HG03521 (cell line): ENCODE results near the gene STIP1.

ENCODE experiments used
- ATAC-seq: cut with Tn5 transposase; IDR thresholded peaks from one replicate; pipeline ENCODE4 v1.9.1; 2021; ENCODE audit warnings: mild to moderate bottlenecking, moderate library complexity; ENCODE audit not compliant: unreplicated experiment

STIP1 gene

DNA sequence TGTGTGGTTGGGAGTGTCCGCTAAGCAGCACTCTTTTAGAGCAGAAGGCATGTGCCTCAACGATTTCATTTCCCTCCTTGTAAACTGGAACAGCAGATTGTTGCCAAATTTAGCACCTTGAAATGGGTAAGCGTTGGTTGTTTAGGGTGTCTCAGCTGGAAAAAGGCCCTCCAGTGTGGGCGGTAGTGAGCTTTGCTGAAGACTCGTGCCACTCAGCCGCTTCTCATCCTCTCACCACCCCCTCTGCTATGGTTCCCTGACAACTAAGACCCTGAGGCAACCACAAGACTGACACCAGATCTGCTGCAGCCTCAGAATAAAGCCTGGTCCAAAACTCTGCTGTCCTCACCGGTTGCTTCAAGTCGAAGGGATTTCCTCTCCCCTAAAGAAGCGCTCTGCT lies 10.7 kb downstream of the STIP1 start:
- no peak for ATAC-seq

DNA sequence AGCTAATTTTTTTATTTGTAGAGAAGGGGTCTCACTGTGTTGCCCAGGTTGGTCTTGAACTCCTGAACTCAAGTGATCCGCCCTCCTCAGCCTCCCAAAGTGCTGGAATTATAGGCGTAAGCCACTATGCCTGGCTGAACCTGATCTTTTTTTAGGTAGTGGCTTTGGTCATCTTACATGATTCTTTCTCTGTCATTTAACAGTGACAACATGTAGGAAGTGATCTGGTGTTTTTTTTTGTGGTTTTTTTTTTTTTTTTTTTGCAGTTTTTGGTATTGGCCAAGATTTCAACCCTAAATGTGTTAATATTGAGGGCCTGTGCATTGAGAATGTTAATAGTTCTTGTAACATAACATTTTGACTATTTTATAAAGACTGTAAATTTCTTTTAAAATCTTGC lies 12.5 kb downstream of the STIP1 start:
- ATAC-seq = no peak

DNA sequence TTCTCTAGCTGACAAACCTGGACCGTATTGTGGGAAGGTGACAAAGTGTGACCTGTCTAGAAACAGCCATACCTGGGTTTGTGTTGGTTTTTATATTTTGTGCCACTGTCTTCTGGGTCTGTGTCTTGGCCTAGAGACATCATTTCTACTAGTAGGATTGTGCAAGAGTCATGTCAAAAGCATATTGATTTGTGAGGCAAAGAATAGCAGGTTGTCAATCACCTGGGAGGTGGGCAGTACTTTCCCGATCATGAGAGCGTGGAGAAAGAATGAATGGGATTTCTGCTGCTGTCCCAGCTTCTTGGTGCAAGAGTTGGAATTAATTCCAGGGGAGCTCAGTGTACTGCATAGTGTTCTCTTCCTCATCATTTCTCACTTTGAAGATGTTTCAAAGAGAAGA lies 15.6 kb downstream of the STIP1 start:
- no peak for ATAC-seq

DNA sequence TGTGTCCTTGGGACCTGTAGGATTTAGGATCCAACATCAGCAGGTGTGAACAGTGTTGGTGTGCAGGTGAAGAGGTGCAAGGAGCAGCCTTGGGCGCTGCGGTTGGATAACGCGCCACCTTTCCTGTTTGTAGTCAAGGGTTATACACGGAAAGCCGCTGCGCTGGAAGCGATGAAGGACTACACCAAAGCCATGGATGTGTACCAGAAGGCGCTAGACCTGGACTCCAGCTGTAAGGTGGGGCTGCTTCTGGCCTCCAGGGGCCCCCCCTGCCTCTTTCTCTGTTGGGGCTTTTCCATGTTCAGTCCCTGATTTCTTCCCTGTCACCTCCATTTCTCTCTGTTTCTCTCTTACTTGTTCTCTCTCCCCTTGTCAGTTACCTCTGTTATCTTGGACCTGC lies 17.0 kb downstream of the STIP1 start:
- no peak for ATAC-seq

DNA sequence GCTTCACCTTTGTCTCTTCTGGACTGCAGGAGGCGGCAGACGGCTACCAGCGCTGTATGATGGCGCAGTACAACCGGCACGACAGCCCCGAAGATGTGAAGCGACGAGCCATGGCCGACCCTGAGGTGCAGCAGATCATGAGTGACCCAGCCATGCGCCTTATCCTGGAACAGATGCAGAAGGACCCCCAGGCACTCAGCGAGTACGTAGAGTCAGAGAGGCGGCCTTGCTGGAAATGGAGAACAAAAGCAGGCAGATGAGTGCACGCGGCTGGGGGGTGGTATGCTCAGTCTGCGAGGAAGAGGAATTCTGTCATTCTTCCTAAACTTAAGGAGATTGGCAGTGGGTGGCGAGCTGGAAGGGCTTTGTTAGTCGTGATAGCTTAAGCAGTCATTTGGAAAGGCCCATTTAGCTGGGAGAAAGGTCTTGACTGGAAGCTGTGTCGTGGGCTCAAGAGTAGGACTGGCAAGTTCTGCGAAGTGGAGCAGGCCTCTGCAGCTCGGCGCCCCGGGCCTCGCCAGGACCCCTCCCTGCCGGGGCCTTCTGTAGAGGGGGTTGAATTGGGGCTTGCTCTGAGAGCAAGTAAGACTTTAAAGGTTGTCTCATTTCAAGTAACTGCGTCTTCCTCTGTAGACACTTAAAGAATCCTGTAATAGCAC lies 17.6 kb downstream of the STIP1 start:
- no peak for ATAC-seq

DNA sequence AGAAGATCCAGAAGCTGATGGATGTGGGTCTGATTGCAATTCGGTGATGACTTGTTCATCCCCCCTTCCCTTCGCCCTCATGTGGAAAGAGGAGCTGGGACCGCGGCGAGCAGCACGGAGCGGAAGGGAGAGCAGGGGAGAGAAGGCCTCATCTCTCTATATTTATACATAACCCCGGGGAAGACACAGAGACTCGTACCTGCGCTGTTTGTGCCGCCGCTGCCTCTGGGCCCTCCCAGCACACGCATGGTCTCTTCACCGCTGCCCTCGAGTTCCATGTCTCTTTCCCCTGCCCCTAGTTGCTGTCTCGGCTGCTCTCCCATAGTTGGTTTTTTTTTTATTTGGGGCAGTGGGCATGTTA lies 18.1 kb downstream of the STIP1 start:
- no peak for ATAC-seq

DNA sequence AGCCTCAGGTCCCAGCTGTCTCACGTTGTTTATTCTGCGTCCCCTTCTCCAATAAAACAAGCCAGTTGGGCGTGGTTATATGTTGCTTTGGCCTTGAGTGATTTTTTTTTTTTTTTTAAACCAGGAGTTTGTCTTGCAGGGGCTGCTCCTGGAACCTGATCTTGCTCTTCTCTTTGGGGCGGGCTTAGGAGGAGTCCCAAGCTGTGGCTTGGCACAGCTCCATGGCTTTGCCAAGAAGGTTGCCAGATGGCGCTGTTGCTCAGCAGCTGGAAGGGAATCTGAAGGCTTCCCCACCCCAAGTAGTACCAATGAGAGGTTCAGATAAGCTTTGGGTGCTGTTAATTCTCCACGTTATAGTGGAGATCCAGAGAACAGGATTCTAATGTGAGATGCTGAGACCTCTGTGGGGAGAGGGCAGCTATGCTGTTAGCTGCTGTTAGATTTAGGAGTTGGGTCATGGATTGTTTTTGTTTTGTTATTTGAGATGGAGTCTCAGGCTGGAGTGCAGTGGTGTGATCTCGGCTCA lies 18.6 kb downstream of the STIP1 start:
- no peak for ATAC-seq

DNA sequence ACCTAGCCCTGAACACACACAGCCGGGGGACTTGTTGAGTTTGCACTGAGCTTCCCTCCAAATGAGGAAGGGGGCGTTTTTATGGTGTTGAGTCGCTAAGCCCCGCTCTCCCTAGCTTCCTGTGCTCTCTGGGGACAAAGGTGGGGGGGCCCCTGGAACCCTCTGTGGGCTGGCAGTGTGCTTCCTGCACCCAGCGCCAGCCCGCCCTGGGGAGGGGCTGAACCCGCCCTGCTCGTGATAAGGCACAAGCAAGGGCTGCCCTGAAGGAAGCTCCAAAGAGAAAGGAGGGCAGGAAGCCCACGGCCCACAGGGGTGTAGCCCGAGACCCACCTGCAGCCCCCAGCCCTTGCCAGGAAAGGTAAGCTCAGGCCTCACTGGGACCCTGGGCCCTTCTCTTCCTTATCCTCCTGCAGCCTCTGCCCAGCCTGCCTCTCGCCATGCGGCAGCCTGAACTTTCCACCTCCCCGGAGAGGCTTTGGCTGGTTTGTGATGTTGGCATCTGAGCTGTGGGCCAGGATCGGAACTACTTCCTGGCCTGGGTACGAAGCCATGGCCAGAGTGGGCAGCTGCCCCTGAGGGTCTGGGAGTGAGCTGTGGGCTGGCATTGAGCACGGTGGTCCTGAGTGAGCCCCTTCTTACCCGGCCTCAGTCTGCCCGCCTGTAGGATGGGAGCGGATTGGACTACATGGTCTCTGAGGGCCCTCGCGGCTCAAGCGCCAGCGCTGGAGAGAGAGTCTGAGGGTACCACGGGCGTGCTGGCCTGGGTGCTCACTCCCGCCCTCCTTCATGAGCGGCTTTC lies 20.7 kb downstream of the STIP1 start, which contains the start of gene FERMT3:
Gene FERMT3, plus strand, starts transcription at position 265 of the 799 bp plus-strand sequence. CDS start 644 bp downstream, outside the sequence.
- ATAC-seq = no peak

DNA sequence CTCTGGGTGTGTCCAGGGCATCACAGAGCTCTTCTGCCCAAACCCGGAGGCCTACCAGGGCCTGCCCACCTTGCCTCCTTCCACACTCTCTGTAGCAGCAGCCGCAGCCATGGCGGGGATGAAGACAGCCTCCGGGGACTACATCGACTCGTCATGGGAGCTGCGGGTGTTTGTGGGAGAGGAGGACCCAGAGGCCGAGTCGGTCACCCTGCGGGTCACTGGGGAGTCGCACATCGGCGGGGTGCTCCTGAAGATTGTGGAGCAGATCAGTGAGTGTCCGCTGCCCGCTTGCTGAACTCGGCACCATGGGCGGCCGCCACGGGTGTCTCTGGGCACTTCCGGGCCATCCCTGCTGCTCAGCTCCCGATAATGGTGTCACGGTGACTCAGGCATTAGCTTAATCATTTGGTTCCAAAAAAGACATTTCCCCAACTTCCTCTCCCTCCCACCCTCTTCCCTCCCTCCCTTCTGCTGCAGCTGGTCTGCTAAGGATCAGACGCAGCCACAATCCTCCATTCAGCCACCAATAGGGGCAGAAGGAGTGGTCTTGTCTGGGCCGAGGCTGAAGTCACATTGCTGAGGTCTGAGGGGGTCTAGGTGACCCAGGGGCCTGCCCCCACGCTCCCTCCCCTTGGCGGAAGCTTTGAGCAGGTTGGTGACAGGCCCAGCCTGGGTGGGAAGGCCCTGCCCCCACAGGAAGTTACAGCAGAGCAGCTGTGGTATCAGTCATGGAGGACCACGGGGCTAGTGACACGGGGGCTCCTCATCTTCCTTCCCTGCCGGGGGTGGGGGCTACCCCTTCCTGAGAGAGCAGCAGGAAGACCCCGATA lies 21.5 kb downstream of the STIP1 start:
- ATAC-seq = peak; percentile 61

DNA sequence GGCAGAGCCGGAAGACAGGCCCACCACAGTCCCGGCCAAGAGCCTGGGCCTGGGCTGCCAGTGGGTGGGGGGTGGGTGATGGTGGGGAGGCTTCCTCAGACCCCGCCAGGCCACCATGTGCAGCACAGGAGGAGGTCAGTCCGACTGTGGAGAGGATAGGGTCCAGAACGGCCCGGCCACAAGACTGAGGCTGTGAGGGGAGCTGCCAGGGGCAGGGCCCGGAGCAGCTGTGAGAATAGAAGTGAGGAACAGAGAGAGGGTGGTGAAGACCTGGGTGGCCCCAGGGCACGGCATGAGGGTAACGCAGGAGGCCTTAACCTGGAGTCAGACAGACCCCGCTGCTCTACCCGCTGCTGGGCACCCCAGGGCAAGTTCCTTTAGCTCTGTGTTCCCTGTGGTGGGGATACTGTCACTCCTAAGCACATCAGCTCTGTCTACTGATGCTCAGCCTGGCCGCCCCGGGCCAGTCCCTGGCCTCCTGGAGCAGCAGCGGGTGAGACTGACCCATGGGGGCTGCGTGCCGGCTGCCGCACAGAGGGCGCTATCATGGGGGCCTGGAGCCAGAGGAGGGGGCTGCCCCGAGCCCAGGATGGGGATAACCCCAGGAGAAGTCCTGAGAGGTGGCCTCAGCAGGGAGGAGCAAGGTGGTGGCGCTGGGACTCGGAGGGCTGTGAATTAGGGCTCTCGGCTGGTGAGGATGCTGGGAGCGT lies 22.3 kb downstream of the STIP1 start:
- no peak for ATAC-seq

DNA sequence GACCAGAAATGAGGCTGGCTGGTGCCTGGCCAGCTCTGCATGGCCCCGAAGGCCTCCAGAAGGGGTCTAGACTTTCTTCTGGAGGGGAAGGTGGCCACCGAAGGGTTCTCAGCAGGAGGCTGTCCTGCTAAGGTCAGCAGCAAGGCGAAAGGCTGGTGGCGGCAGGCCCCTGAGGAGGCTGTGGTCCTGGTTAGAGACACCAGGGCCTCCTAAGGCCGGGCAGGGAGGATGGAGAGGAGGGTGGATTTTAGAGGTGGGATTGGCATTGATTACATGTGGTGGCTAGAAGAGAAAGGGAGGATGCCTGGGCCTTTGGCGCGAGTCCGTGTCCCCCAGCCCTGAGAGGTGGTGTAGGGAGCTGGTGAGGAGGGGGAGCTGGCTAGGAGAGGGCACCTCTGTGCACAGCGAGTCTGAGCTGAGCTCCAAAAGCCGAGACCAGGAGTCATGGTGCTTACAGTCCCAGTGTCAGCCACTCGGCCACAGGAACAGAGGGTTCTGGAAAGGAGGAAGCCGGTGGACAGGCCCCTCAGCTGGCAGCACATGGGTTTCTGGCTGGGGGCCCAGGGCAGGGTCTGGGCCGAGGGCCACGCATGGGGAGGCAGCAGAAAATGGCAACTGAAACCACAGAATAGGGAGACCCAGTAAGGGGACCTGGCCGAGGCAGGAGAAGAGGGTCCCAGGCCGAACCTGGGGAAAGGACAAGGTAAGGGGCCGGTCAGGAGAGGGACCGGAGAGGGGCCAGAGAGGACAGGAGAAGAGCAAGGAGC lies 23.0 kb downstream of the STIP1 start:
- no peak for ATAC-seq

DNA sequence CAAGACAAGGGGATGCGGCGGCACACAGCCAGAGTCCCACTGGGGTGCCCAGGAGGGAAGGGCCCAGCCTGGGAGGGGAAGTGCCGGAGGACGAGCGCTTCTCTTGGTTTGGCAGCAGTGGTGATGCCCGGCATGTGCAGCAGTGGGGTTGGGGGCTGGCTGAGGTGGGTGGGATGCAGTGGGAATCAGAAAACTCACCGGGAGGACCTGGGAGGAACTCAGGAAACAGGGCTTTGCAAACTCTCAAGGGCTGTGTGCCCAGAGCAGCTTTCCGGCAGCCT lies 23.5 kb downstream of the STIP1 start:
- ATAC-seq = no peak

DNA sequence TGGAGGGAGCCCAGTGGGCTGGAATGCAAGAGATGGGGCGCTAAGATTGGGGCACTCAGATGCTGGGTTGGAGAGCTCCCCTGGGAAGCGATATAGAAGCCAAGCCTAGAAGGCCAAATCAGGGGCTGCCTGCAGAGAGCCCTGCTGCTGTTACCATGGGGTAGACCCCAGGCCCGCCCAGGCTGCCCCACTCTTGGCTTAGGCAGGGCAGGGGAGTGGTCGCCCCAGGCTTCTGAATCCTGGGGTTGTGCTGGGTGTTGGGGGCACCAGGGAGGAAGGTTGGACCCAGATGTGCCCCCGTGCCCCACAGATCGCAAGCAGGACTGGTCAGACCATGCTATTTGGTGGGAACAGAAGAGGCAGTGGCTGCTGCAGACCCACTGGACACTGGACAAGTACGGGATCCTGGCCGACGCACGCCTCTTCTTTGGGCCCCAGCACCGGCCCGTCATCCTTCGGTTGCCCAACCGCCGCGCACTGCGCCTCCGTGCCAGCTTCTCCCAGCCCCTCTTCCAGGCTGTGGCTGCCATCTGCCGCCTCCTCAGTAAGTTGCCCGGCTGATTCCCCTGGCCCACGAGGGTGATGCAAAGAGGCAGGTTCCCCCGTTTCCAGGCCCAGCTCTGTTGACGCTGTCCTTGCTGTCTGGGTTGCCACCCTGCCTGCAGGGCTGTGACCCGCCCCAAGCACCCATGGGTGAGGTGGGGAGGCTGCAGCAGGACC lies 24.5 kb downstream of the STIP1 start:
- no peak for ATAC-seq

DNA sequence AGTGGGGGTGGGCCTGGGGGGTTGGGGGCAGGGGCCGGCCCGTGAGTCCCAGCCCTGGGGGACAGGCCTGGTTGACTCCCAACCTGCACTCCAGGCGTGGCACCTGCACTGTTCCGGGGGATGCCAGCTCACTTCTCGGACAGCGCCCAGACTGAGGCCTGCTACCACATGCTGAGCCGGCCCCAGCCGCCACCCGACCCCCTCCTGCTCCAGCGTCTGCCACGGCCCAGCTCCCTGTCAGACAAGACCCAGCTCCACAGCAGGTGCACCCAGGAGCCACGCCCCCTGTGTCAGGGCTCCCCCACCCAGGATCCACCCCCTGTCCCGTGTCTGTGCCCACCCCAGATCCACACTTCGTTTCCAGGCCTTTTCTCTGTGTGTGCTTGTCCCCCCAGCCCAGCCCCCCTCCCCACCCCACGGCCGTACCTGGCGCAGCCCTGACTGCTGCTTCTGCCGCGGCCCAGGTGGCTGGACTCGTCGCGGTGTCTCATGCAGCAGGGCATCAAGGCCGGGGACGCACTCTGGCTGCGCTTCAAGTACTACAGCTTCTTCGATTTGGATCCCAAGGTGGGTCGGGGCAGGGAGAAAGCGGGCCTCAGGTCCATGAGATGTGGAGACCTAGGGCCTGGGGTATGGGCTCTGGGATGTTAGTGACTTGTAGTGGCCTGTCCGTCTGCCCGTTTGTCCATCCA lies 25.4 kb downstream of the STIP1 start:
- no peak for ATAC-seq

DNA sequence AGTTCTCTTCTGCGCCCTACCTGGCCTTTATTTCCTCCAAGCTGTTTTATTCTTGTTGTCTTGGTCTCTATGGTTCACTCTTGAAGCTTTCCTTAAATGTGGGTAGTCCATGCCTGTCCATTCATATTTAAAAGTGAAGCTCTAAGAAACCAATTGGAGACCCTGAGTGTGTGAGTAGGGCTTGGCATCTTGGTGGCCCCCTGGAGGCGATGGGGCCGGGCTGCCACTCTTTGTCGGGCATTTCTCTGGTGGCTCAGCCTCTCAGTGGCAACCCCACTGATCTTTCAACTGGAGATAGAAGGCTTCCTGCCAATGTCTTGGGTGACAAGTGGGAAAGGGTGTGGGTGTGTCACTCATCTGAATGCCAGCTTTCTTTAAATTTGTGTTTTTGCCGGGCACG lies 30.9 kb downstream of the STIP1 start:
- no peak for ATAC-seq

DNA sequence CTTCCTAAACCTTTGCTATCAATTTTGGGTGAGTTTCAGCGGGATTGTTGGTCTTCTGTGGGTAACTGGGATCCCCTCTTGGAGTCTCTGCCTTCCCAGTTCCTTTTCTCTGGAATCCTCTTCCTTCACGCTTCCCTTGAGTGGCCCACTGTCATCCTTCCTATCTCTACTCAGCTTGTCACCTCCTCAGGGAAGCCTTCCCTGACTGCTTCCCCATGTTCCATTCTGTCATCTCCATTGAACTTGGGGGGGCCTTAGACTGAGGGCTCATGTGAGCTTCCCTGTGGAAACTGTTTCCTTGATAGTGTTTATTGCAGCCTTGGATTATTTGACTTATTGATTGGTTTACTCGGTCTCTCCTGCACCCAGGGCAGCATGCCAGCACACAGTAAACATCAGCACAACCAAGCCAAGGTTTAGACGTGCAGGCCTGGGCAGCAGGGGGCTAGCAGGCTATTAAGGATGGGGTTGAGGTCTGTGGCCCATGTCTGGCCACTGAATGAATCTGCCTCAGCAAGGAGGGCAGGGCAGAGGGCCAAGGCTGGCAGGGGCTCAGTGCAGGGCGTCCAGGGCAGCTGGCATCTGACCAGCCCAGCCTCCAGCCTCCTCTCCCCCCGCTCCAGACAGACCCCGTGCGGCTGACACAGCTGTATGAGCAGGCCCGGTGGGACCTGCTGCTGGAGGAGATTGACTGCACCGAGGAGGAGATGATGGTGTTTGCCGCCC lies 32.8 kb downstream of the STIP1 start:
- ATAC-seq = no peak

DNA sequence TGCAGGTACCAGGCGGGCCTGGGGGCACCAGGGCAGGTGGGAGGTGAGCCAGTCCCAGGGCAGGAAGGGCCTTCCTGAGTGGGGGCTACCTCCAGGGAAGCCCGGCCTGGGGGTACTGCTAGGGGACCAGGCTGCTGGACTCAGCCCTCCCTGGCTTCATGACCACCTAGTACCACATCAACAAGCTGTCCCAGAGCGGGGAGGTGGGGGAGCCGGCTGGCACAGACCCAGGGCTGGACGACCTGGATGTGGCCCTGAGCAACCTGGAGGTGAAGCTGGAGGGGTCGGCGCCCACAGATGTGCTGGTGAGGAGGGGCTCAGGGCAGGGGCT lies 33.3 kb downstream of the STIP1 start:
- no peak for ATAC-seq

DNA sequence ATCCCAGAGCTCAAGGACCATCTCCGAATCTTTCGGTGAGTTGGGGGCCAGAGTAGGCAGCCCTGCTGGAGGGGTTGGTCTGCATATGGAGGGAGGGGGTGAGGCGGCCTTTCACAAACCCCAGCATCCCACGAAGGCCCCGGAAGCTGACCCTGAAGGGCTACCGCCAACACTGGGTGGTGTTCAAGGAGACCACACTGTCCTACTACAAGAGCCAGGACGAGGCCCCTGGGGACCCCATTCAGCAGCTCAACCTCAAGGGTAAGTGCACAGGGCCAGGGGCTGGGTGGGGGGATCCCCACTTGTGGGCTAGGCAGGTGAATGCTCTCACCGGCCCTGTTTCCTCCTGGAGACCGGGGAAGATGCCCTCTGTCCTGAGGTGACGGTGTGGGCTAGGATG lies 33.8 kb downstream of the STIP1 start:
- ATAC-seq = no peak

DNA sequence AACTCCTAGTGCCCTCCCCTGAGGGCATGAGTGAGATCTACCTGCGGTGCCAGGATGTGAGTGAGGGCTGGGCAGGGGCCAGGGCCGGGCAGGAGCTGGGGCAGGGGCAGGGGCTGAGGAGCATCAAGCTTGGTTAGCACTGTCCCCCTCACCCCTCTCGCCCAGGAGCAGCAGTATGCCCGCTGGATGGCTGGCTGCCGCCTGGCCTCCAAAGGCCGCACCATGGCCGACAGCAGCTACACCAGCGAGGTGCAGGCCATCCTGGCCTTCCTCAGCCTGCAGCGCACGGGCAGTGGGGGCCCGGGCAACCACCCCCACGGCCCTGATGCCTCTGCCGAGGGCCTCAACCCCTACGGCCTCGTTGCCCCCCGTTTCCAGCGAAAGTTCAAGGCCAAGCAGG lies 34.3 kb downstream of the STIP1 start:
- no peak for ATAC-seq
